Natural killer cell treated with Interleukin-12 subunit alpha and Interleukin-12 subunit beta and Interleukin-15 and Interleukin-18, amount 100 ng/mL, for 72 hours (primary cell): ENCODE data around the gene TMEM39B. TPM values are rescaled to one million over a fixed set of nuclear protein-coding genes. Genes with fewer than 3 reads are reported as not detected.
A peak's percentile ranks its signal among the peaks of the same experiment; 100 is the strongest.
"Not testable (repeated sequence)": the region's sequence is repeated elsewhere in the genome, so short reads cannot be mapped to it uniquely, and the experiment has no call there.

Source experiments
- ATAC-seq, 2 donors: fragments of 150-1000 bp; cut with Tn5 transposase in 1 of 2; sonication (Bioruptor Pico), chemical (Tn5 transposase) in 1 of 2; 2 replicates each; pipeline ENCODE4 v1.10.0; 2021
- DNase-seq: peaks from one replicate; pipeline ENCODE4 v3.0.0; 2022; ENCODE audit warnings: low spot score
- H3K27ac Mint-ChIP-seq, 2 donors: 1 replicate in 1 of 2; 2 replicates in 1 of 2; pipeline ENCODE4 v1.8.0; 2022; ENCODE audit warnings: mixed read lengths in 2 of 2, mild to moderate bottlenecking in 1 of 2, moderate library complexity in 1 of 2
- H3K27me3 Mint-ChIP-seq, 2 donors: 1 replicate in 1 of 2; 2 replicates in 1 of 2; pipeline ENCODE4 v1.8.0; 2022; ENCODE audit warnings: mixed read lengths in 2 of 2
- H3K36me3 Mint-ChIP-seq: one replicate; pipeline ENCODE4 v1.8.0; 2022; ENCODE audit warnings: mixed read lengths
- H3K4me1 Mint-ChIP-seq, 2 donors: 1 replicate in 1 of 2; 2 replicates in 1 of 2; pipeline ENCODE4 v1.8.0; 2022; ENCODE audit warnings: low read depth in 2 of 2, mixed read lengths in 2 of 2, mild to moderate bottlenecking in 1 of 2
- H3K4me3 Mint-ChIP-seq: one replicate; pipeline ENCODE4 v1.8.0; 2022; ENCODE audit warnings: mixed read lengths
- H3K9me3 Mint-ChIP-seq: 2 replicates; pipeline ENCODE4 v1.8.0; 2022; ENCODE audit warnings: mixed read lengths
- total RNA-seq, 2 donors: library from RNA; stranded (reverse); gene quantifications; one replicate each; pipeline ENCODE4 v1.2.3, GENCODE V29; 2022

TMEM39B gene
- total RNA-seq, 2 donors from 2014 or later = 20.5 to 26.9 TPM

GRCh38 chr1:32077451-32077850 is 4.7 kb downstream of the TMEM39B start:
- ATAC-seq (no peak), DNase-seq (no peak)
- H3K4me1 Mint-ChIP-seq = peaks cover 21 to 24% of the 10 kb centered on the region in 2 donors
- no peaks in the 10 kb centered on the region for H3K9me3 Mint-ChIP-seq
- no peaks in the 10 kb centered on the region for H3K27me3 Mint-ChIP-seq
- peak overlapping the region in 1 of 2 donors; percentile 32 for H3K27ac Mint-ChIP-seq
- no peak overlapping the region for H3K4me3 Mint-ChIP-seq
- H3K36me3 Mint-ChIP-seq = peaks cover 6% of the 10 kb centered on the region

- ATAC-seq (no peak), DNase-seq (no peak)
- H3K4me1 Mint-ChIP-seq = peaks cover 7 to 10% of the 10 kb centered on the region in 2 donors
- H3K27me3 Mint-ChIP-seq = no peaks in the 10 kb centered on the region
- no peaks in the 10 kb centered on the region for H3K9me3 Mint-ChIP-seq
- H3K36me3 Mint-ChIP-seq = peaks cover 20% of the 10 kb centered on the region
- no peak overlapping the region for H3K27ac Mint-ChIP-seq
- H3K4me3 Mint-ChIP-seq = no peak overlapping the region
These were observed 9.3 kb downstream of the TMEM39B start for GRCh38 chr1:32082022-32082421.

GRCh38 chr1:32086381-32086780 is 13.6 kb downstream of the TMEM39B start:
- not testable (repeated sequence) for H3K27ac Mint-ChIP-seq, H3K9me3 Mint-ChIP-seq, DNase-seq, H3K4me1 Mint-ChIP-seq, H3K27me3 Mint-ChIP-seq, H3K4me3 Mint-ChIP-seq, ATAC-seq
- peaks cover 13% of the 10 kb centered on the region for H3K36me3 Mint-ChIP-seq

GRCh38 chr1:32091176-32091575 is 18.4 kb downstream of the TMEM39B start:
- no peak overlapping the region for H3K4me3 Mint-ChIP-seq
- H3K27ac Mint-ChIP-seq = no peak overlapping the region
- peaks cover 8% of the 10 kb centered on the region for H3K36me3 Mint-ChIP-seq
- no peaks in the 10 kb centered on the region for H3K4me1 Mint-ChIP-seq
- no peaks in the 10 kb centered on the region for H3K9me3 Mint-ChIP-seq
- ATAC-seq = no peak
- no peak for DNase-seq
- no peaks in the 10 kb centered on the region for H3K27me3 Mint-ChIP-seq

- Mint-ChIP-seq H3K27ac (no peak overlapping the region), H3K36me3 (peaks cover 7% of the 10 kb centered on the region), H3K4me1 (no peaks in the 10 kb centered on the region), H3K27me3 (no peaks in the 10 kb centered on the region), H3K9me3 (no peaks in the 10 kb centered on the region), H3K4me3 (no peak overlapping the region)
- no peak for ATAC-seq
- no peak for DNase-seq
These were observed 18.9 kb downstream of the TMEM39B start for GRCh38 chr1:32091591-32091990.

- Mint-ChIP-seq H3K9me3 (no peaks in the 10 kb centered on the region), H3K27ac (no peak overlapping the region), H3K27me3 (no peaks in the 10 kb centered on the region), H3K36me3 (peaks cover 7% of the 10 kb centered on the region), H3K4me1 (no peaks in the 10 kb centered on the region), H3K4me3 (no peak overlapping the region)
- DNase-seq = no peak
- no peak for ATAC-seq
These were observed 22.2 kb downstream of the TMEM39B start for GRCh38 chr1:32094746-32095521.

GRCh38 chr1:32099426-32099825 is 26.7 kb downstream of the TMEM39B start:
- Mint-ChIP-seq H3K9me3 (no peaks in the 10 kb centered on the region), H3K27me3 (no peaks in the 10 kb centered on the region), H3K4me1 (no peaks in the 10 kb centered on the region), H3K27ac (no peak overlapping the region), H3K4me3 (no peak overlapping the region), H3K36me3 (peaks cover 7% of the 10 kb centered on the region)
- ATAC-seq (no peak), DNase-seq (no peak)

- no peak for ATAC-seq
- Mint-ChIP-seq H3K9me3 (no peaks in the 10 kb centered on the region), H3K27ac (no peak overlapping the region), H3K4me3 (no peak overlapping the region), H3K4me1 (no peaks in the 10 kb centered on the region), H3K36me3 (peaks cover 2% of the 10 kb centered on the region), H3K27me3 (no peaks in the 10 kb centered on the region)
- DNase-seq = no peak
These were observed 27.6 kb downstream of the TMEM39B start for GRCh38 chr1:32100359-32100758.

- no peaks in the 10 kb centered on the region for H3K27me3 Mint-ChIP-seq
- H3K27ac Mint-ChIP-seq = no peak overlapping the region
- no peak for DNase-seq
- ATAC-seq = no peak
- no peak overlapping the region for H3K4me3 Mint-ChIP-seq
- no peaks in the 10 kb centered on the region for H3K36me3 Mint-ChIP-seq
- H3K9me3 Mint-ChIP-seq = no peaks in the 10 kb centered on the region
- H3K4me1 Mint-ChIP-seq = no peaks in the 10 kb centered on the region
These were observed 28.3 kb downstream of the TMEM39B start for GRCh38 chr1:32100807-32101708.

- Mint-ChIP-seq H3K9me3 (no peaks in the 10 kb centered on the region), H3K27me3 (no peaks in the 10 kb centered on the region), H3K4me1 (peaks cover 7 to 8% of the 10 kb centered on the region in 2 donors), H3K27ac (no peak overlapping the region), H3K4me3 (no peak overlapping the region), H3K36me3 (no peaks in the 10 kb centered on the region)
- ATAC-seq (no peak), DNase-seq (no peak)
These were observed 31.4 kb downstream of the TMEM39B start for GRCh38 chr1:32104127-32104526.

GRCh38 chr1:32105338-32105737 is 32.6 kb downstream of the TMEM39B start:
- Mint-ChIP-seq H3K27ac (peak overlapping the region in 1 of 2 donors; percentile 26), H3K36me3 (no peaks in the 10 kb centered on the region), H3K4me3 (no peak overlapping the region), H3K4me1 (peaks cover 13 to 14% of the 10 kb centered on the region in 2 donors), H3K9me3 (no peaks in the 10 kb centered on the region), H3K27me3 (no peaks in the 10 kb centered on the region)
- ATAC-seq (no peak), DNase-seq (no peak)

GRCh38 chr1:32106663-32107275 is 34.0 kb downstream of the TMEM39B start:
- Mint-ChIP-seq H3K27ac (peak overlapping the region; percentile 34 to 96), H3K27me3 (no peaks in the 10 kb centered on the region), H3K4me3 (peak overlapping the region; percentile 40)

GRCh38 chr1:32107742-32108661 is 35.3 kb downstream of the TMEM39B start, which contains the start of gene KPNA6:
KPNA6 (plus strand) TSS chr1:32108056; CDS start chr1:32108131, 75 bp downstream.
- H3K36me3 Mint-ChIP-seq = no peaks in the 10 kb centered on the region
- peak within 1 kb of the TSS; percentile 87 to 96 for H3K27ac Mint-ChIP-seq
- DNase-seq (peak; percentile 89), ATAC-seq (peak; percentile 91 to 93)
- H3K4me1 Mint-ChIP-seq = peaks cover 32 to 35% of the 10 kb centered on the region in 2 donors
- H3K4me3 Mint-ChIP-seq = peak within 1 kb of the TSS; percentile 98
- no peaks in the 10 kb centered on the region for H3K27me3 Mint-ChIP-seq
- no peaks in the 10 kb centered on the region for H3K9me3 Mint-ChIP-seq

More at GRCh38 chr1:32106663-32107275, 34.0 kb downstream of the TMEM39B start:
- Mint-ChIP-seq H3K9me3 (no peaks in the 10 kb centered on the region), H3K4me1 (peaks cover 25 to 28% of the 10 kb centered on the region in 2 donors), H3K36me3 (no peaks in the 10 kb centered on the region)
- DNase-seq (no peak), ATAC-seq (no peak)
